Naive B cell (primary cell): ENCODE data around the gene ODC1. TPM values are rescaled to one million over a fixed set of nuclear protein-coding genes. Genes with fewer than 3 reads are reported as not detected.
"Not testable (repeated sequence)": the region's sequence is repeated elsewhere in the genome, so short reads cannot be mapped to it uniquely, and the experiment has no call there.

Experiments used
- ATAC-seq, 2 donors: fragments of 150-1000 bp; cut with Tn5 transposase; 2 replicates each; pipeline ENCODE4 v1.10.0; 2021; ENCODE audit warnings: low read depth in 2 of 2, mild to moderate bottlenecking in 2 of 2, moderate library complexity in 2 of 2
- DNase-seq: peaks from one replicate; pipeline ENCODE4 v3.0.0; 2022
- H3K27ac Mint-ChIP-seq, 6 donors: one replicate each; pipeline ENCODE4 v1.8.0; 2020 to 2022; ENCODE audit warnings: mild to moderate bottlenecking in 6 of 6, mixed read lengths in 6 of 6, moderate library complexity in 5 of 6, inconsistent platforms in 2 of 6
- H3K27me3 Mint-ChIP-seq, 3 donors: one replicate each; pipeline ENCODE4 v1.8.0; 2021 to 2022; ENCODE audit warnings: mixed read lengths in 3 of 3, mild to moderate bottlenecking in 1 of 3
- H3K36me3 Mint-ChIP-seq, 2 donors: one replicate each; pipeline ENCODE4 v1.8.0; 2020 to 2022; ENCODE audit warnings: mixed read lengths in 2 of 2, inconsistent platforms in 1 of 2, mild to moderate bottlenecking in 1 of 2
- H3K4me1 Mint-ChIP-seq, 3 donors: one replicate each; pipeline ENCODE4 v1.8.0; 2020 to 2022; ENCODE audit warnings: mixed read lengths in 3 of 3, inconsistent platforms in 1 of 3, mild to moderate bottlenecking in 1 of 3, moderate library complexity in 1 of 3
- H3K4me3 Mint-ChIP-seq, 8 donors: one replicate each; pipeline ENCODE4 v1.8.0; 2020 to 2022; ENCODE audit warnings: mild to moderate bottlenecking in 8 of 8, mixed read lengths in 8 of 8, moderate library complexity in 8 of 8, inconsistent platforms in 2 of 8
- H3K9me3 Mint-ChIP-seq, 7 donors: one replicate each; pipeline ENCODE4 v1.8.0; 2020 to 2022; ENCODE audit warnings: mixed read lengths in 7 of 7, mild to moderate bottlenecking in 5 of 7, inconsistent platforms in 2 of 7, moderate library complexity in 1 of 7
- polyA plus RNA-seq, 6 donors: library from polyadenylated mRNA; unstranded; fragments of 300-500 nt; fragmentation: Illumina TruSeq; gene quantifications; one replicate each; pipeline ENCODE4 v1.2.3, GENCODE V29; 2021; ENCODE audit warnings: low read depth in 6 of 6

The ODC1 gene
- polyA plus RNA-seq, 6 donors from 2014 or later: 142 to 202 (median 165) TPM

GRCh38 chr2:10444463-10444862, 3.7 kb downstream of the ODC1 start:
- H3K27ac Mint-ChIP-seq: peak overlapping the region in 1 of 6 donors; percentile 3

GRCh38 chr2:10442469-10443126, 5.5 kb downstream of the ODC1 start:
- ATAC-seq, DNase-seq, H3K27me3 Mint-ChIP-seq, H3K27ac Mint-ChIP-seq, H3K9me3 Mint-ChIP-seq: not testable (repeated sequence)
- Mint-ChIP-seq H3K4me3 (peak overlapping the region in 2 of 8 donors; percentile 35 to 59), H3K4me1 (peaks cover 18 to 46% (median 33%) of the 10 kb centered on the region in 3 donors), H3K36me3 (peaks cover 33 to 38% of the 10 kb centered on the region in 2 donors)

More at GRCh38 chr2:10444463-10444862, 3.7 kb downstream of the ODC1 start:
- ATAC-seq (no peak), DNase-seq (no peak)
- H3K27me3 Mint-ChIP-seq: no peaks in the 10 kb centered on the region
- peak overlapping the region in 7 of 8 donors; percentile 6 to 97 (median 84) for H3K4me3 Mint-ChIP-seq
- H3K36me3 Mint-ChIP-seq: peaks cover 33 to 35% of the 10 kb centered on the region in 2 donors
- peaks cover 18 to 51% (median 39%) of the 10 kb centered on the region in 3 donors for H3K4me1 Mint-ChIP-seq
- H3K9me3 Mint-ChIP-seq: no peaks in the 10 kb centered on the region

- Mint-ChIP-seq H3K27me3 (no peaks in the 10 kb centered on the region), H3K36me3 (peaks cover 33 to 38% of the 10 kb centered on the region in 2 donors), H3K27ac (peak overlapping the region in 1 of 6 donors; percentile 24), H3K4me3 (no peak overlapping the region), H3K9me3 (no peaks in the 10 kb centered on the region), H3K4me1 (peaks cover 14 to 40% (median 28%) of the 10 kb centered on the region in 3 donors)
- DNase-seq (no peak), ATAC-seq (no peak)
Observed at GRCh38 chr2:10441948-10442347, 6.2 kb downstream of the ODC1 start.

DNA sequence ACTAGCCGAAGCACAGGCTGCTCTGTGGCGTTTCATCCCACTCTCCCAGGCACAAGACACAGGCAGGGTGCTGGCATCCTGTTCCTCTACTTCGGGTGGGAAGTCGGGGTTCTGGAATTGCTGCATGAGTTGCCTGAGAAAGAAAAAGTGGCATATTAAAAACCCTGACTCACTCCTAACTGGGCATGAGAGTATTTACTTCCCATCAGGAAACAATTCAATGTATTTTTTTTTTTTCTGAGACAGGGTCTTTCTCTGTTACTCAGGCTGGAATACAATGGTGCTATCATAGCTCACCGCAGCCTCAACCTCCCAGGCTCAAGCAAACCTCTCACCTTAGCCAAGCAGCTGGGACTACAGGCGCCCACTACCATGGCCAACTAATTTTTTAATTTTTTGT, 7.4 kb downstream of the ODC1 start:
- Mint-ChIP-seq H3K36me3 (peaks cover 33 to 38% of the 10 kb centered on the region in 2 donors), H3K27ac (no peak overlapping the region), H3K27me3 (no peaks in the 10 kb centered on the region), H3K4me1 (peaks cover 14 to 30% (median 27%) of the 10 kb centered on the region in 3 donors), H3K4me3 (no peak overlapping the region), H3K9me3 (no peaks in the 10 kb centered on the region)
- no peak for DNase-seq
- ATAC-seq: no peak

GRCh38 chr2:10439971-10440370, 8.2 kb downstream of the ODC1 start:
- Mint-ChIP-seq H3K9me3 (no peaks in the 10 kb centered on the region), H3K4me1 (peaks cover 16 to 24% (median 23%) of the 10 kb centered on the region in 3 donors), H3K27me3 (no peaks in the 10 kb centered on the region), H3K27ac (peak overlapping the region in 2 of 6 donors; percentile 49 to 63), H3K4me3 (peak overlapping the region in 1 of 8 donors; percentile 15), H3K36me3 (peaks cover 33 to 37% of the 10 kb centered on the region in 2 donors)
- no peak for ATAC-seq
- no peak for DNase-seq

GRCh38 chr2:10439185-10439879, 8.8 kb downstream of the ODC1 start:
- Mint-ChIP-seq H3K4me3 (peak overlapping the region in 1 of 8 donors; percentile 15), H3K27me3 (no peaks in the 10 kb centered on the region), H3K36me3 (peaks cover 27 to 30% of the 10 kb centered on the region in 2 donors), H3K4me1 (peaks cover 12 to 23% (median 22%) of the 10 kb centered on the region in 3 donors), H3K27ac (peak overlapping the region in 4 of 6 donors; percentile 38 to 63 (median 54)), H3K9me3 (no peaks in the 10 kb centered on the region)
- DNase-seq (no peak), ATAC-seq (no peak)

DNA sequence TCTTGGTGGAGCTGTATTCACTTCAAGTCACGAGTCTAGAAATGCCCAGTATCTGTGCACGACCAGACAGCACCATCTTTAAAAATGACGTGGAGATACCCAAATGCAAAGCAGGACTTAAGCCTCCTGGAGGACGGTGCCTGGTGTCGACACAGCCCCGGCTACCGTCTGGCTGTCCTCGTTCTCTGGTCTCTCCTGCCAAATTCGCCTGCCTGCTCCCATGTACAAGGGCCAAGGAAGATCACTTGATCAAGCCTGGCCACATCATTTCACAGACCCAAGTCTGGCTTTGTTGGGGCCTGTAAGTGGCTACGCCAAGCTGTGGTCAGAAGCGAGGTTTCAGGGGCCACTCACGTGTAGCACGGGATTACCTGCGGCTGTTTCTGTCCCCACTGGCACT, 9.4 kb downstream of the ODC1 start:
- no peak for DNase-seq
- H3K36me3 Mint-ChIP-seq: peaks cover 20 to 24% of the 10 kb centered on the region in 2 donors

DNA sequence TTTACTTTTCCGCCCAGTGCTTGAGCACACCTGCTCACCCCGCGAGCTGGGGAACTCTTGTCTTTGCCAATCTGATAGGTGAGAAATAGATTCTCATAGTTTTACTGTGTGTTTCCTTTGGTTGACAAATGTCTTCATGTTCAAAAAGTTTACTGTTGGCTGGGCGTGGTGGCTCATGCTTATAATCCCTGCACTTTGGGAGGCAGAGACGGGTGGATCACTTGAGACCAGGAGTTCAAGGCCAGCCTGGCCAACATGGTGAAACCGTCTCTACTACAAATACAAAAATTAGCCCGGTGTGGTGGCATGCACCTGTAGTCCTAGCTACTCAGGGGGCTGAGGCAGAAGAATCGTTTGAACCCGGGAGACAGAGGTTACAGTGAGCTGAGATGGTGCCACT, 10.3 kb downstream of the ODC1 start:
- no peak for ATAC-seq
- H3K27me3 Mint-ChIP-seq: no peaks in the 10 kb centered on the region
- DNase-seq: no peak
- H3K9me3 Mint-ChIP-seq: no peaks in the 10 kb centered on the region
- no peak overlapping the region for H3K4me3 Mint-ChIP-seq
- H3K36me3 Mint-ChIP-seq: peaks cover 12 to 18% of the 10 kb centered on the region in 2 donors
- H3K4me1 Mint-ChIP-seq: peaks cover 14 to 21% (median 19%) of the 10 kb centered on the region in 3 donors
- H3K27ac Mint-ChIP-seq: no peak overlapping the region

More for the DNA sequence above, 9.4 kb downstream of the ODC1 start:
- Mint-ChIP-seq H3K4me1 (peaks cover 12 to 22% (median 15%) of the 10 kb centered on the region in 3 donors), H3K27ac (peak overlapping the region in 1 of 6 donors; percentile 42), H3K4me3 (peak overlapping the region in 1 of 8 donors; percentile 43), H3K27me3 (no peaks in the 10 kb centered on the region), H3K9me3 (no peaks in the 10 kb centered on the region)
- ATAC-seq: no peak

- DNase-seq (no peak), ATAC-seq (no peak)
- H3K4me3 Mint-ChIP-seq: no peak overlapping the region
- H3K9me3 Mint-ChIP-seq: no peaks in the 10 kb centered on the region
- no peaks in the 10 kb centered on the region for H3K27me3 Mint-ChIP-seq
- H3K27ac Mint-ChIP-seq: no peak overlapping the region
- peaks cover 19 to 32% (median 20%) of the 10 kb centered on the region in 3 donors for H3K4me1 Mint-ChIP-seq
- peaks cover 4 to 10% of the 10 kb centered on the region in 2 donors for H3K36me3 Mint-ChIP-seq
Observed at GRCh38 chr2:10436583-10437110, 11.5 kb downstream of the ODC1 start.

DNA sequence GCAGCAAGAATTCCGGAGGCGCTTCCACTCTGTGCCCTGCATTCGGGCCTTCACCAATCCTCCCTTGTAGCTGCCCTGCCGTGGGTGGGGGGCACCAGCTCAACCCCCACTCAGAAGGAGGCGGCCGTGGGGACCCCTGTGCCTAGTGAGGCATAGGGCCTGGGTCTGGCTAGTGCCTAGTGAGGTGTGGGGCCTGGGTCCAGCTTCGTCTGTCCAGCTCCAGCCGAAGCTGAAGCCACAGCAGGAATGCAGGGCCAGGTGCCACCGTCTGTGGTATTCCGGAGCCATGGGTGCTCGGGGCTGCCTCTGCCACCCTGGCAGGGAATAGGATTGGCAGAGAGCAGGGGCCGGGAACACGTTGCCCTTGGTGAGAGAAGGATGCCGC, 12.3 kb downstream of the ODC1 start:
- no peak for ATAC-seq
- Mint-ChIP-seq H3K4me3 (no peak overlapping the region), H3K27me3 (no peaks in the 10 kb centered on the region), H3K4me1 (peaks cover 18 to 36% (median 19%) of the 10 kb centered on the region in 3 donors), H3K9me3 (peaks cover 0 to 2% (median 0%) of the 10 kb centered on the region in 7 donors), H3K27ac (no peak overlapping the region), H3K36me3 (peaks cover 0 to 9% of the 10 kb centered on the region in 2 donors)
- no peak for DNase-seq

DNA sequence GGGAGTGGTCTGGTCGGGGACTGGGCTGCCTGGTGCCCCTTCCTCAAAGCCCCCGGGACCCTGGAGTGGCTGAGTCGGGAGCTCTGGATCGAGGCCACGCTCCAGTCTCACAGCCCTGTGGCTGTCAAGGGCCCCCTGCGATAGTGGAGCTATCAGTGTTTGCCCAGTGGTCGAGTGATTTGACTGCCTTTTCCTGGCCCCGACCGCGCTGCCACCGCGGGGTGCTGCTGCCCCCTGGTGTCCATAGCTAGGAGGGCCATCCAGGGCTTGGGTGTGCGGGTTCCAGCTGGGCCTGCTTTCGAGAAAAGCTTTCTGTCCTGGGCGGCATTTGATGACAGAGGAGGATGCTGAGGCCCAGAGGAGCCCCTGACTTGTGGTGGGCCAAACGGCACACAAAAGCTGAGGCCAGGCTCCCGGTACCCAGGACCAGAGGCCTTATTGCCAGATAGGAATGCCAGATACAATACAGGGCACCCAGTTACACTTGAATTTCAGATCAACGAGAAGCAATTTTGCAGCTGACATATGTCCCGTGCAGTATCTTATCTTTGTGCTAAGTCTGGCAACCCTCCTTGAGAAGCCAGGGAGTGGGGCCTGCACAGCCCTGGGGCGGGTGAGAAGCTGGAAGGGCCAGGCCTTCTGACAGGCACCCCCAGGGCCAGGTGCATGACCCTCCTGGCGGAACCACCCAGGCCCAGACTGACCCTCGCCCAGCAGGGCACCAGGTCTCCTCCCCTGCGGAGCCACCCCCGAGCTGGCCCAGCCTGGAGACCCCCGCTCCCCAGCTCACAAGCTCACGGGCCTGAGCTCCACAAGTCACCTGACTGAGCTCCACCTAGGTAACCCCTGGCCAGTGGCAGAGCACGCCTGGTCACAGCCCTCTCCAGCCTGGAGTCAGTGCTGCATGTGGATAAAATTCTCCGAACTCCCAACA, 13.0 kb downstream of the ODC1 start:
- H3K27me3 Mint-ChIP-seq: no peaks in the 10 kb centered on the region
- peak; percentile 84 for DNase-seq
- H3K4me3 Mint-ChIP-seq: peak overlapping the region in 3 of 8 donors; percentile 41 to 67 (median 44)
- peaks cover 0 to 9% of the 10 kb centered on the region in 2 donors for H3K36me3 Mint-ChIP-seq
- H3K9me3 Mint-ChIP-seq: peaks cover 0 to 2% (median 0%) of the 10 kb centered on the region in 7 donors
- H3K27ac Mint-ChIP-seq: peak overlapping the region in 3 of 6 donors; percentile 21 to 80 (median 50)
- H3K4me1 Mint-ChIP-seq: peaks cover 18 to 38% (median 19%) of the 10 kb centered on the region in 3 donors
- ATAC-seq: peak; percentile 77 to 87

DNA sequence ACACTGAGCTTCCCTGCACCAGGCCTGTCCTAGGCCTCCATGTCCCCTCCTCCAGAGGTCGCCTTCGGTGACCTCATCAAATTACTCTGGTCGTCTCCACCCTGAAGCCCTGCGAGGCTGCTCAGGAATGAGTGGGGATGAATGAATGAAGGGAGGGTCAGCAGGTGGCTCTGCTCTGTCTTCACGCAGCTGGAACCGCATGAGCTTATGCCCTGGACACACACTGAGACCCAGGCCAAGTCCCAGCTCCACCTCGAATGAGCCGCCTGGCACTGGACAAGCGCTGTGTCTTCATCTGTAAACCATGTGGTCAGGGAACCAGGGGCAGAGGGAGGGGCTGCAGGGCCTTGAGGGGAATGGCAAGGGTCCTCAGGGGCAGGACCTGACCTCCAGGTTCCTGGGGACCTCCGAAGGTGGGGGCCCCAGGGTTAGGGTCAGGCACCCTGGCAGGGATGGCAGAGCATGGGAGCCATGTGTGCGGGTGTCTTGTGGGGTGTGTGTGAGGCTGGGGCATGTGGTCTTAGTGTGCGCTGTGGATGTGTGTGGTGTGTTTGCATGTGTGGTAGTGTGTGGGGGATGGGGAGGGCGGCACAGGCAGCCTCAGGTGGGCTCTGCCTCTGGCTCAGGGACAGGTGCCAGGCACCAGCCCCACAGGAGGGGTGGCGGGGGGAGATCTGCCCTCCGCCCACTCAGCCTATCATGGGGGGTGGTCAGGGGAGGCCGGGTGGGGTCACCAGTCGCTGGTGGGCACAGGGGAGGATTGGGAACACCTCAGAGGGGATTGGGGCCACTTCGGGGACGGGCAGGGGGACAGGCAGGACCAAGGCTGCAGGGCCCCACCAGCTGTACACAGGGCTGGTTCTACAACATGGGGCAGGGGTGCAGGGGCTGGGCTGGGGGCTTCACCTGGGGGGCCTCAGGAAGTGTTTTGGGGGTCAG, 13.9 kb downstream of the ODC1 start:
- DNase-seq (no peak), ATAC-seq (no peak)
- peak overlapping the region in 2 of 6 donors; percentile 21 to 37 for H3K27ac Mint-ChIP-seq
- H3K9me3 Mint-ChIP-seq: peaks cover 0 to 2% (median 0%) of the 10 kb centered on the region in 7 donors
- H3K36me3 Mint-ChIP-seq: peaks cover 0 to under 1% of the 10 kb centered on the region in 2 donors
- peak overlapping the region in 1 of 8 donors; percentile 67 for H3K4me3 Mint-ChIP-seq
- H3K4me1 Mint-ChIP-seq: peaks cover 18 to 38% (median 19%) of the 10 kb centered on the region in 3 donors
- H3K27me3 Mint-ChIP-seq: no peaks in the 10 kb centered on the region
